ENCODE measurements around the gene MAPKBP1.

The MAPKBP1 gene

DNA sequence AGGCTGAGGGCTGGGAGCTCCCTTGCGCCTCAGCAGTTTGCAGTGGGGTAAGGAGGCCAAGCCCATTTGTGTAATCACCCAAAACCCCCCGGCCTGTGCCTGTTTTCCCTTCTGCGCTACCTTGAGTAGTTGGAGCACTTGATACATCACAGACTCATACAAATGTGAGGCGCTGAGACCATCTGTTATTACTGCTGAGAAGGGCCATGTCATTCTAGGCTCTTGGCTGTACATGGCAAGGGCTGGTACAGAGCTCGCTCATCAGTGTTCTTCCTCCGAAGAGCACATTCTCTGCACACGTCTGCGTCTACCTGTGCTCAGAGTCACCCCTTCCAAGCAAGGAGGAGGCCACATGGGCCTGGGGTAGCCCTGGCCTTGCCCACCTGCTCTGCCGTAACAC lies 73.7 kb downstream of the MAPKBP1 start:
- Histone ChIP-seq H3K4me1 (ENCODE audit: control insufficient read depth, insufficient read depth, low read length) (no peaks in the 10 kb centered on the region), H3K36me3 (ENCODE audit: control insufficient read depth in 2 of 2, insufficient read depth in 1 of 2, low read length in 2 of 2) (peaks cover 0 to 15% of the 10 kb centered on the region in 2 experiments; a peak in 1 of 3 replicates), H3K9me3 (ENCODE audit: control insufficient read depth, insufficient read depth, low read depth, low read length) (no peaks in the 10 kb centered on the region), H3K27ac (ENCODE audit: extremely low read depth, low read depth, low read length) (no peak overlapping the region), H3K4me3 (ENCODE audit: low read depth, low read length) (no peak overlapping the region)
- ChIA-PET POLR2A (no interaction called here), CTCF (no interaction called here)
- no peak for TF ChIP-seq ZNF2 (tag by site-specific recombination; IDR thresholded peaks at IDR 0.05)
- TF ChIP-seq ZNF114 (tag by site-specific recombination; IDR thresholded peaks at IDR 0.05) = no peak
- TF ChIP-seq, protein P1, sequence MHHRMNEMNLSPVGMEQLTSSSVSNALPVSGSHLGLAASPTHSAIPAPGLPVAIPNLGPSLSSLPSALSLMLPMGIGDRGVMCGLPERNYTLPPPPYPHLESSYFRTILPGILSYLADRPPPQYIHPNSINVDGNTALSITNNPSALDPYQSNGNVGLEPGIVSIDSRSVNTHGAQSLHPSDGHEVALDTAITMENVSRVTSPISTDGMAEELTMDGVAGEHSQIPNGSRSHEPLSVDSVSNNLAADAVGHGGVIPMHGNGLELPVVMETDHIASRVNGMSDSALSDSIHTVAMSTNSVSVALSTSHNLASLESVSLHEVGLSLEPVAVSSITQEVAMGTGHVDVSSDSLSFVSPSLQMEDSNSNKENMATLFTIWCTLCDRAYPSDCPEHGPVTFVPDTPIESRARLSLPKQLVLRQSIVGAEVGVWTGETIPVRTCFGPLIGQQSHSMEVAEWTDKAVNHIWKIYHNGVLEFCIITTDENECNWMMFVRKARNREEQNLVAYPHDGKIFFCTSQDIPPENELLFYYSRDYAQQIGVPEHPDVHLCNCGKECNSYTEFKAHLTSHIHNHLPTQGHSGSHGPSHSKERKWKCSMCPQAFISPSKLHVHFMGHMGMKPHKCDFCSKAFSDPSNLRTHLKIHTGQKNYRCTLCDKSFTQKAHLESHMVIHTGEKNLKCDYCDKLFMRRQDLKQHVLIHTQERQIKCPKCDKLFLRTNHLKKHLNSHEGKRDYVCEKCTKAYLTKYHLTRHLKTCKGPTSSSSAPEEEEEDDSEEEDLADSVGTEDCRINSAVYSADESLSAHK (tag by site-specific recombination; IDR thresholded peaks at IDR 0.05) = no peak
- no peak for TF ChIP-seq ZNF354C (tag by site-specific recombination; IDR thresholded peaks at IDR 0.05; ENCODE audit: borderline replicate concordance, low read depth)
- no peak for TF ChIP-seq ZNF660 (tag by site-specific recombination; IDR thresholded peaks at IDR 0.05)
- no peak for TF ChIP-seq SP3 (tag by site-specific recombination; IDR thresholded peaks at IDR 0.05)
- no peak for TF ChIP-seq SCRT2 (tag by site-specific recombination; IDR thresholded peaks at IDR 0.05)
- no peak for TF ChIP-seq GFI1B (tag by site-specific recombination; IDR thresholded peaks at IDR 0.05)
- TF ChIP-seq ZNF302 (tag by site-specific recombination; IDR thresholded peaks at IDR 0.05; ENCODE audit: low read depth) = no peak
- TF ChIP-seq, protein P2, sequence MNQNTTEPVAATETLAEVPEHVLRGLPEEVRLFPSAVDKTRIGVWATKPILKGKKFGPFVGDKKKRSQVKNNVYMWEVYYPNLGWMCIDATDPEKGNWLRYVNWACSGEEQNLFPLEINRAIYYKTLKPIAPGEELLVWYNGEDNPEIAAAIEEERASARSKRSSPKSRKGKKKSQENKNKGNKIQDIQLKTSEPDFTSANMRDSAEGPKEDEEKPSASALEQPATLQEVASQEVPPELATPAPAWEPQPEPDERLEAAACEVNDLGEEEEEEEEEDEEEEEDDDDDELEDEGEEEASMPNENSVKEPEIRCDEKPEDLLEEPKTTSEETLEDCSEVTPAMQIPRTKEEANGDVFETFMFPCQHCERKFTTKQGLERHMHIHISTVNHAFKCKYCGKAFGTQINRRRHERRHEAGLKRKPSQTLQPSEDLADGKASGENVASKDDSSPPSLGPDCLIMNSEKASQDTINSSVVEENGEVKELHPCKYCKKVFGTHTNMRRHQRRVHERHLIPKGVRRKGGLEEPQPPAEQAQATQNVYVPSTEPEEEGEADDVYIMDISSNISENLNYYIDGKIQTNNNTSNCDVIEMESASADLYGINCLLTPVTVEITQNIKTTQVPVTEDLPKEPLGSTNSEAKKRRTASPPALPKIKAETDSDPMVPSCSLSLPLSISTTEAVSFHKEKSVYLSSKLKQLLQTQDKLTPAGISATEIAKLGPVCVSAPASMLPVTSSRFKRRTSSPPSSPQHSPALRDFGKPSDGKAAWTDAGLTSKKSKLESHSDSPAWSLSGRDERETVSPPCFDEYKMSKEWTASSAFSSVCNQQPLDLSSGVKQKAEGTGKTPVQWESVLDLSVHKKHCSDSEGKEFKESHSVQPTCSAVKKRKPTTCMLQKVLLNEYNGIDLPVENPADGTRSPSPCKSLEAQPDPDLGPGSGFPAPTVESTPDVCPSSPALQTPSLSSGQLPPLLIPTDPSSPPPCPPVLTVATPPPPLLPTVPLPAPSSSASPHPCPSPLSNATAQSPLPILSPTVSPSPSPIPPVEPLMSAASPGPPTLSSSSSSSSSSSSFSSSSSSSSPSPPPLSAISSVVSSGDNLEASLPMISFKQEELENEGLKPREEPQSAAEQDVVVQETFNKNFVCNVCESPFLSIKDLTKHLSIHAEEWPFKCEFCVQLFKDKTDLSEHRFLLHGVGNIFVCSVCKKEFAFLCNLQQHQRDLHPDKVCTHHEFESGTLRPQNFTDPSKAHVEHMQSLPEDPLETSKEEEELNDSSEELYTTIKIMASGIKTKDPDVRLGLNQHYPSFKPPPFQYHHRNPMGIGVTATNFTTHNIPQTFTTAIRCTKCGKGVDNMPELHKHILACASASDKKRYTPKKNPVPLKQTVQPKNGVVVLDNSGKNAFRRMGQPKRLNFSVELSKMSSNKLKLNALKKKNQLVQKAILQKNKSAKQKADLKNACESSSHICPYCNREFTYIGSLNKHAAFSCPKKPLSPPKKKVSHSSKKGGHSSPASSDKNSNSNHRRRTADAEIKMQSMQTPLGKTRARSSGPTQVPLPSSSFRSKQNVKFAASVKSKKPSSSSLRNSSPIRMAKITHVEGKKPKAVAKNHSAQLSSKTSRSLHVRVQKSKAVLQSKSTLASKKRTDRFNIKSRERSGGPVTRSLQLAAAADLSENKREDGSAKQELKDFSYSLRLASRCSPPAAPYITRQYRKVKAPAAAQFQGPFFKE (tag by site-specific recombination; IDR thresholded peaks at IDR 0.05; ENCODE audit: borderline replicate concordance) = no peak
- TF ChIP-seq, protein P3, sequence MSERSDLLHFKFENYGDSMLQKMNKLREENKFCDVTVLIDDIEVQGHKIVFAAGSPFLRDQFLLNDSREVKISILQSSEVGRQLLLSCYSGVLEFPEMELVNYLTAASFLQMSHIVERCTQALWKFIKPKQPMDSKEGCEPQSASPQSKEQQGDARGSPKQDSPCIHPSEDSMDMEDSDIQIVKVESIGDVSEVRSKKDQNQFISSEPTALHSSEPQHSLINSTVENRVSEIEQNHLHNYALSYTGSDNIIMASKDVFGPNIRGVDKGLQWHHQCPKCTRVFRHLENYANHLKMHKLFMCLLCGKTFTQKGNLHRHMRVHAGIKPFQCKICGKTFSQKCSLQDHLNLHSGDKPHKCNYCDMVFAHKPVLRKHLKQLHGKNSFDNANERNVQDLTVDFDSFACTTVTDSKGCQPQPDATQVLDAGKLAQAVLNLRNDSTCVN (tag by site-specific recombination; optimal IDR thresholded peaks at IDR 0.05) = no peak
- no peak for TF ChIP-seq ZNF514 (tag by site-specific recombination; IDR thresholded peaks at IDR 0.05)
- TF ChIP-seq ZNF837 (tag by site-specific recombination; IDR thresholded peaks at IDR 0.05) = no peak
- TF ChIP-seq BCL11B (tag by site-specific recombination; IDR thresholded peaks at IDR 0.05; ENCODE audit: low read depth) = no peak
- TF ChIP-seq, protein P4, sequence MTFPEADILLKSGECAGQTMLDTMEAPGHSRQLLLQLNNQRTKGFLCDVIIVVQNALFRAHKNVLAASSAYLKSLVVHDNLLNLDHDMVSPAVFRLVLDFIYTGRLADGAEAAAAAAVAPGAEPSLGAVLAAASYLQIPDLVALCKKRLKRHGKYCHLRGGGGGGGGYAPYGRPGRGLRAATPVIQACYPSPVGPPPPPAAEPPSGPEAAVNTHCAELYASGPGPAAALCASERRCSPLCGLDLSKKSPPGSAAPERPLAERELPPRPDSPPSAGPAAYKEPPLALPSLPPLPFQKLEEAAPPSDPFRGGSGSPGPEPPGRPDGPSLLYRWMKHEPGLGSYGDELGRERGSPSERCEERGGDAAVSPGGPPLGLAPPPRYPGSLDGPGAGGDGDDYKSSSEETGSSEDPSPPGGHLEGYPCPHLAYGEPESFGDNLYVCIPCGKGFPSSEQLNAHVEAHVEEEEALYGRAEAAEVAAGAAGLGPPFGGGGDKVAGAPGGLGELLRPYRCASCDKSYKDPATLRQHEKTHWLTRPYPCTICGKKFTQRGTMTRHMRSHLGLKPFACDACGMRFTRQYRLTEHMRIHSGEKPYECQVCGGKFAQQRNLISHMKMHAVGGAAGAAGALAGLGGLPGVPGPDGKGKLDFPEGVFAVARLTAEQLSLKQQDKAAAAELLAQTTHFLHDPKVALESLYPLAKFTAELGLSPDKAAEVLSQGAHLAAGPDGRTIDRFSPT (tag by site-specific recombination; IDR thresholded peaks at IDR 0.05) = no peak
- no peak for TF ChIP-seq MZF1 (tag by site-specific recombination; IDR thresholded peaks at IDR 0.05; ENCODE audit: borderline replicate concordance)
- no peak for TF ChIP-seq ZNF610 (tag by site-specific recombination; IDR thresholded peaks at IDR 0.05; ENCODE audit: borderline replicate concordance)
- no peak for TF ChIP-seq ZNF311 (tag by site-specific recombination; IDR thresholded peaks at IDR 0.05; ENCODE audit: borderline replicate concordance)
- no peak for TF ChIP-seq ZNF521 (tag by site-specific recombination; IDR thresholded peaks at IDR 0.05)
- TF ChIP-seq ZNF558 (tag by site-specific recombination; IDR thresholded peaks at IDR 0.05) = no peak
